ENCODE data around the gene NUB1. TPM values are rescaled to one million over a fixed set of nuclear protein-coding genes. Genes with fewer than 3 reads are reported as not detected.

The NUB1 gene
- polyA plus RNA-seq, 3 donors = 32.0 to 39.2 (median 37.2) TPM

DNA sequence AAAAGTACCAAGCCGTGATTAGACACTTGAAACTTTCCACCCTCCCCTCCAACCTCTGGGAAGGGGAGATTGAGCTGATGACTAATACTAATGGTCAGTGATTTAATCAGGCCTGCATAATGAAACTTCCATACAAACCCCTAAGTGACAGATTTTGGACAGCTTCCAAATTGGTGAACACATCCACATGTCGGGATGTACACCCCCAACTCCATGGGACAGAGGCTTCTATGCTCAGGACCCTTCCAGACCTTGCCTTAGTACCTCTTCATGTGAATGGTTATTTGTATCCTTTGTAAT lies 4.8 kb downstream of the NUB1 start:
- no peak overlapping the region for H2AFZ ChIP-seq (ENCODE audit: insufficient read depth, low read depth, low read length, poor library complexity, severe bottlenecking)
- H3K36me3 ChIP-seq (replicated peaks in 1 of 2; ENCODE audit: control insufficient read depth in 1 of 2, insufficient read depth in 2 of 2, low read length in 2 of 2) = peaks cover 29 to 45% of the 10 kb centered on the region in 2 donors
- H3K4me2 ChIP-seq (replicated peaks; ENCODE audit: extremely low read depth, low read length, poor library complexity, severe bottlenecking) = no peak overlapping the region
- Mint-ChIP-seq H3K4me1 (peaks cover 29% of the 10 kb centered on the region), H3K36me3 (peaks cover 37 to 52% of the 10 kb centered on the region in 2 donors), H3K27me3 (ENCODE audit: low read depth in 3 of 3) (peaks cover 0 to 3% (median 0%) of the 10 kb centered on the region in 3 donors), H3K4me3 (no peak overlapping the region), H3K9me3 (no peaks in the 10 kb centered on the region), H3K27ac (peak overlapping the region in 1 of 7 donors; percentile 48)
- H3K79me2 ChIP-seq (ENCODE audit: insufficient read depth, low read length) = peaks cover 19% of the 10 kb centered on the region
- H3K27me3 ChIP-seq (ENCODE audit: control insufficient read depth in 2 of 2, insufficient read depth in 2 of 2, low read length in 2 of 2) = no peaks in the 10 kb centered on the region
- H4K20me1 ChIP-seq (ENCODE audit: insufficient read depth, low read length) = peaks cover 11% of the 10 kb centered on the region
- TF ChIP-seq, protein P1, sequence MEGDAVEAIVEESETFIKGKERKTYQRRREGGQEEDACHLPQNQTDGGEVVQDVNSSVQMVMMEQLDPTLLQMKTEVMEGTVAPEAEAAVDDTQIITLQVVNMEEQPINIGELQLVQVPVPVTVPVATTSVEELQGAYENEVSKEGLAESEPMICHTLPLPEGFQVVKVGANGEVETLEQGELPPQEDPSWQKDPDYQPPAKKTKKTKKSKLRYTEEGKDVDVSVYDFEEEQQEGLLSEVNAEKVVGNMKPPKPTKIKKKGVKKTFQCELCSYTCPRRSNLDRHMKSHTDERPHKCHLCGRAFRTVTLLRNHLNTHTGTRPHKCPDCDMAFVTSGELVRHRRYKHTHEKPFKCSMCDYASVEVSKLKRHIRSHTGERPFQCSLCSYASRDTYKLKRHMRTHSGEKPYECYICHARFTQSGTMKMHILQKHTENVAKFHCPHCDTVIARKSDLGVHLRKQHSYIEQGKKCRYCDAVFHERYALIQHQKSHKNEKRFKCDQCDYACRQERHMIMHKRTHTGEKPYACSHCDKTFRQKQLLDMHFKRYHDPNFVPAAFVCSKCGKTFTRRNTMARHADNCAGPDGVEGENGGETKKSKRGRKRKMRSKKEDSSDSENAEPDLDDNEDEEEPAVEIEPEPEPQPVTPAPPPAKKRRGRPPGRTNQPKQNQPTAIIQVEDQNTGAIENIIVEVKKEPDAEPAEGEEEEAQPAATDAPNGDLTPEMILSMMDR (IDR thresholded peaks at IDR 0.05) = no peak
- H3K4me1 ChIP-seq (ENCODE audit: control insufficient read depth in 1 of 2, insufficient read depth in 2 of 2, low read length in 2 of 2) = peaks cover 25 to 30% of the 10 kb centered on the region in 2 donors
- no peak for DNase-seq
- peak overlapping the region in 1 of 2 donors; percentile 40 for H3K27ac ChIP-seq (ENCODE audit: low read depth in 1 of 2, low read length in 2 of 2)
- no peak overlapping the region for H3K9ac ChIP-seq (ENCODE audit: insufficient read depth, low read length, poor library complexity, severe bottlenecking)
- intact Hi-C loops (cut with micrococcal nuclease) = loop anchor here in 1 of 2 donors (5.0 kb wide), 1 partner anchor 119 kb away; the partner anchor contains the start of gene ABCF2
- no peaks in the 10 kb centered on the region for H3K9me3 ChIP-seq (replicated peaks in 1 of 2; ENCODE audit: control insufficient read depth in 1 of 2, insufficient read depth in 1 of 2, low read length in 2 of 2)
- no peak overlapping the region for H3K4me3 ChIP-seq (replicated peaks in 1 of 3; ENCODE audit: low read depth in 2 of 3, low read length in 3 of 3)
- WGBS (ENCODE audit: insufficient coverage) = no CpG with 5 or more reads among the region's 2 CpGs

DNA sequence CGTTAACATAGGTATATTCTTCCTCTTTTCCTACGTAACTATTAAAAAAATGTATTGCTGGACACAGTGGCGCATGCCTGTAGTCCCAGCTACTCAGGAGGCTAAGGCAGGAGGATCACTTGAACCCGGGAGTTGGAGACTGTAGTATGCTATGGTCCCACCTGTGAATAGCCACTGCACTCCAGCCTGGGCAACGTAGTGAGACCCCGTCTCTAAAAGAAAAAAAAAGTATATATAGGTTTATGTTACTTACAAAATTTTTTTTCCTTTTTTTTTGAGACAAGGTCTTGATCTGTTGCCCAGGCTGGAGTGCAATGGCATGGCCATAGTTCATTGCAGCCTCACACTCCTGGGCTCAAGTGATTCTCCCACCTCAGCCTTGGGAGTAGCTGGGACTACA lies 5.6 kb downstream of the NUB1 start:
- Histone ChIP-seq H3K79me2 (ENCODE audit: insufficient read depth, low read length) (peaks cover 16% of the 10 kb centered on the region), H2AFZ (ENCODE audit: insufficient read depth, low read depth, low read length, poor library complexity, severe bottlenecking) (no peak overlapping the region), H3K9me3 (replicated peaks in 1 of 2; ENCODE audit: control insufficient read depth in 1 of 2, insufficient read depth in 1 of 2, low read length in 2 of 2) (no peaks in the 10 kb centered on the region), H3K27ac (ENCODE audit: low read depth in 1 of 2, low read length in 2 of 2) (no peak overlapping the region), H3K4me3 (replicated peaks in 1 of 3; ENCODE audit: low read depth in 2 of 3, low read length in 3 of 3) (no peak overlapping the region), H3K9ac (ENCODE audit: insufficient read depth, low read length, poor library complexity, severe bottlenecking) (no peak overlapping the region), H3K4me2 (replicated peaks; ENCODE audit: extremely low read depth, low read length, poor library complexity, severe bottlenecking) (no peak overlapping the region), H4K20me1 (ENCODE audit: insufficient read depth, low read length) (peaks cover 11% of the 10 kb centered on the region), H3K27me3 (ENCODE audit: control insufficient read depth in 2 of 2, insufficient read depth in 2 of 2, low read length in 2 of 2) (no peaks in the 10 kb centered on the region), H3K4me1 (ENCODE audit: control insufficient read depth in 1 of 2, insufficient read depth in 2 of 2, low read length in 2 of 2) (peaks cover 33 to 37% of the 10 kb centered on the region in 2 donors), H3K36me3 (replicated peaks in 1 of 2; ENCODE audit: control insufficient read depth in 1 of 2, insufficient read depth in 2 of 2, low read length in 2 of 2) (peaks cover 29 to 53% of the 10 kb centered on the region in 2 donors)
- Mint-ChIP-seq H3K4me3 (no peak overlapping the region), H3K9me3 (no peaks in the 10 kb centered on the region), H3K4me1 (peaks cover 36% of the 10 kb centered on the region), H3K36me3 (peaks cover 37 to 55% of the 10 kb centered on the region in 2 donors), H3K27ac (no peak overlapping the region), H3K27me3 (ENCODE audit: low read depth in 3 of 3) (peaks cover 0 to 3% (median 0%) of the 10 kb centered on the region in 3 donors)
- intact Hi-C loops (cut with micrococcal nuclease) = loop anchor here in 1 of 2 donors (5.0 kb wide), 1 partner anchor 120 kb away; the partner anchor contains the start of gene ABCF2
- TF ChIP-seq, protein P1 (IDR thresholded peaks at IDR 0.05) = no peak
- no peak for DNase-seq
- no CpG with 5 or more reads among the region's 6 CpGs for WGBS (ENCODE audit: insufficient coverage)

Measured in CD14-positive monocyte (primary cell).